GM12865 (cell line): ENCODE data around the gene SCAF8.

Experiments
- DNase-seq: peaks from one replicate; pipeline ENCODE4 v3.0.0; 2010; ENCODE audit warnings: low read depth
- H3K4me3 ChIP-seq: 2 replicates; pipeline ENCODE4 v1.5.1; 2011; ENCODE audit warnings: mild to moderate bottlenecking, low read depth, low read length, control low read depth
- TF ChIP-seq, protein P1 (sequence below): IDR thresholded peaks from 2 replicates; pipeline ENCODE4 v1.5.1; 2011; ENCODE audit warnings: low read length, control low read depth, low read depth, inconsistent platforms; ENCODE audit not compliant: insufficient read depth; ENCODE audit errors: missing control alignments

SCAF8 gene

DNA sequence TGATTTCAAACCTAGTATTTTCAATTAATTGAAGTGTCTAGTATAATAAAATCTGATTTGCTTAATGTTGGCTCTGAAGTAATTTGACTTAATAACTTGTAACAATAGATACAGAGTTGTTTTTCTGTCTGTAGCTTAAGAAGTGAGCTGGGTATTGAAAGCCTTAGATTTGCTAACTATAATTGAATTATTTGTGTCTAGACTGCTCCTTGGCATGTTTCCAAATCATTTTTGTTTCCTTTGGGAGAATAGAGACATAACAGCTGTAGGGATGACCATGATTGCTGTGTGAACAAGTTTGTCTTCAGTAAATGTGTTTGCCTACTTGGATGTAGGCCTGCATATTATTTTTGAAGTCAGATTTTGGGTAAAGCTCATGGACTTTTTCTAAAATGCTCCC is 115.4 kb downstream of the SCAF8 start:
- DNase-seq: no peak
- TF ChIP-seq, protein P1, sequence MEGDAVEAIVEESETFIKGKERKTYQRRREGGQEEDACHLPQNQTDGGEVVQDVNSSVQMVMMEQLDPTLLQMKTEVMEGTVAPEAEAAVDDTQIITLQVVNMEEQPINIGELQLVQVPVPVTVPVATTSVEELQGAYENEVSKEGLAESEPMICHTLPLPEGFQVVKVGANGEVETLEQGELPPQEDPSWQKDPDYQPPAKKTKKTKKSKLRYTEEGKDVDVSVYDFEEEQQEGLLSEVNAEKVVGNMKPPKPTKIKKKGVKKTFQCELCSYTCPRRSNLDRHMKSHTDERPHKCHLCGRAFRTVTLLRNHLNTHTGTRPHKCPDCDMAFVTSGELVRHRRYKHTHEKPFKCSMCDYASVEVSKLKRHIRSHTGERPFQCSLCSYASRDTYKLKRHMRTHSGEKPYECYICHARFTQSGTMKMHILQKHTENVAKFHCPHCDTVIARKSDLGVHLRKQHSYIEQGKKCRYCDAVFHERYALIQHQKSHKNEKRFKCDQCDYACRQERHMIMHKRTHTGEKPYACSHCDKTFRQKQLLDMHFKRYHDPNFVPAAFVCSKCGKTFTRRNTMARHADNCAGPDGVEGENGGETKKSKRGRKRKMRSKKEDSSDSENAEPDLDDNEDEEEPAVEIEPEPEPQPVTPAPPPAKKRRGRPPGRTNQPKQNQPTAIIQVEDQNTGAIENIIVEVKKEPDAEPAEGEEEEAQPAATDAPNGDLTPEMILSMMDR: no peak
- no peak overlapping the region for H3K4me3 ChIP-seq

- TF ChIP-seq, protein P1: no peak
- no peak for DNase-seq
- no peak overlapping the region for H3K4me3 ChIP-seq
These were observed 116.3 kb downstream of the SCAF8 start for GRCh38 chr6:154849475-154849874.

- DNase-seq: no peak
- no peak overlapping the region for H3K4me3 ChIP-seq
- TF ChIP-seq, protein P1: no peak
These were observed 119.5 kb downstream of the SCAF8 start for GRCh38 chr6:154852687-154853086.

DNA sequence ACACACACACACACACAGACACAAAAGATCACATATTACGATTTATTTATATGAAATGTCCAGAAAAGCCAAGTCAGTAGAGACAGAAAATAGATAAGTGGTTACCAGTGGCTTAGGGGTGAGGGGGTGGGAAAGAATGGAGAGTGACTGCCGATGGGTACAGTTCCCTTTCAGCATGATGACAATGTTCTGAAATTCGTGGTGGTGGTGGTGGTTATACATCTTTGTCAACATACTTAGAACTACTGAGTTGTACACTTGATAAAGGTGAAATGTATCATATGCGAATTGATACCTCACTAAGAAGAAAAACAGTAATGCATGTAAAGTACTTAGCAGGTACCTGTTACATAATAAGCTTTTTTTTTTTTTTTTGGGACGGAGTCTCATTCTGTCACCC is 124.3 kb downstream of the SCAF8 start:
- DNase-seq: no peak
- no peak overlapping the region for H3K4me3 ChIP-seq
- TF ChIP-seq, protein P1: no peak

DNA sequence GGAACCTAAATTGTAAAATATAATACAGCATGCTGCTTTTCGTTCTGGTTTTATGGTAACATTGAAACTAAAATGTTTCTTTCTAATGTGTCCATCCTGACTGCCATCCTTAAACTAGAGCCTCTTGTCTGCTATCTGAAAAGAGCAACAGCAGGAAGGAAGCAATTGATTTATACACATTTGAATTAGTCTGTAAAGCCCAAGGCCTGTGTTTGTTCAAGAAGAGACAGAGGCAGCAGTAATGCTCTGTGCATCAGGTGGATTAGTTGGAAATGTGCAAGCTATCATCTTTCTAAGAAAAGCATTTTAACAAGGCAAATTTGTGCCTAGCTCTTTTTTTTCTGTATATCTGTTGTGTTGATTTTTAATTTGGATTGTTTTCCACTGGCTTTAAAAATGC is 128.6 kb downstream of the SCAF8 start:
- no peak for DNase-seq
- TF ChIP-seq, protein P1: no peak
- no peak overlapping the region for H3K4me3 ChIP-seq

GRCh38 chr6:154862536-154862935 is 129.3 kb downstream of the SCAF8 start:
- TF ChIP-seq, protein P1: no peak
- no peak for DNase-seq
- no peak overlapping the region for H3K4me3 ChIP-seq

GRCh38 chr6:154864066-154864430 is 130.8 kb downstream of the SCAF8 start:
- TF ChIP-seq, protein P1: no peak
- no peak for DNase-seq
- H3K4me3 ChIP-seq: no peak overlapping the region
